Panc1 (cell line): ENCODE measurements around the gene TTLL6. TPM values are rescaled to one million over a fixed set of nuclear protein-coding genes. Genes with fewer than 3 reads are reported as not detected.

ENCODE experiments used
- ATAC-seq: fragments of 200-7000 bp; cut with Tn5 transposase; 2 replicates; pipeline ENCODE4 v1.9.1; 2020; ENCODE audit warnings: mild to moderate bottlenecking, moderate library complexity
- BruUV-seq: library from RNA; stranded (reverse); fragments of 400-500 nt; replicated peaks from 2 replicates; lab custom pipeline; 2021; lab: Mats Ljungman, UMichigan
- CTCF ChIA-PET: fragments of 300-600 bp; sonication (Branson Sonifier 250); formaldehyde crosslinking; loops from one replicate; lab custom pipeline; 2022; ENCODE audit warnings: antibody characterized with exemption; lab: Charles Lee
- POLR2A ChIA-PET: fragments of 300-600 bp; sonication (Branson Sonifier 250); formaldehyde crosslinking; loops from one replicate; lab custom pipeline; 2022; ENCODE audit warnings: antibody characterized with exemption; lab: Charles Lee
- DNase-seq: peaks from one replicate; pipeline ENCODE4 v3.0.0-alpha.2; 2010; ENCODE audit warnings: low read depth, low spot score
- H3K27ac ChIP-seq: 2 replicates; pipeline ENCODE4 v1.5.1; 2011; ENCODE audit warnings: mild to moderate bottlenecking, low read length, inconsistent platforms
- H3K27me3 ChIP-seq: fragments of 200-500 bp; sonication (Bioruptor generic); 2 replicates; pipeline ENCODE4 v1.6.0; 2014; ENCODE audit warnings: low read length, inconsistent platforms; ENCODE audit not compliant: control insufficient read depth, insufficient read depth
- H3K36me3 ChIP-seq: fragments of 200-500 bp; sonication (Bioruptor generic); 2 replicates; pipeline ENCODE4 v1.5.1; 2014; ENCODE audit warnings: inconsistent platforms, mild to moderate bottlenecking, low read length, moderate library complexity; ENCODE audit not compliant: control insufficient read depth, insufficient read depth
- H3K4me1 ChIP-seq: 2 replicates; pipeline ENCODE4 v1.5.1; 2011; ENCODE audit warnings: inconsistent platforms, mild to moderate bottlenecking, low read length, moderate library complexity; ENCODE audit not compliant: control insufficient read depth, insufficient read depth
- H3K4me3 ChIP-seq, 2 experiments: 2 replicates each; pipeline ENCODE4 v1.5.1; 2011 to 2012; ENCODE audit warnings: low read depth in 2 of 2, low read length in 2 of 2, mild to moderate bottlenecking in 2 of 2, inconsistent platforms in 1 of 2, moderate library complexity in 1 of 2
- H3K9me3 ChIP-seq: fragments of 200-500 bp; sonication (Bioruptor generic); 2 replicates; pipeline ENCODE4 v1.5.1; 2014; ENCODE audit warnings: low read depth, mild to moderate bottlenecking, inconsistent platforms, low read length, moderate library complexity; ENCODE audit not compliant: control insufficient read depth, insufficient read depth
- POLR2AphosphoS5 ChIP-seq: IDR thresholded peaks from 2 replicates; pipeline ENCODE4 v1.6.1; 2012; ENCODE audit warnings: mild to moderate bottlenecking, low read depth, low read length, moderate library complexity
- SIN3A ChIP-seq: IDR thresholded peaks from 2 replicates; pipeline ENCODE4 v1.6.1; 2012; ENCODE audit warnings: low read depth, mild to moderate bottlenecking, low read length, moderate library complexity, borderline replicate concordance; ENCODE audit not compliant: insufficient read depth
- TCF7L2 ChIP-seq: IDR thresholded peaks from 2 replicates; pipeline ENCODE4 v1.6.1; 2011; ENCODE audit warnings: mild to moderate bottlenecking, low read depth, low read length, inconsistent platforms
- in situ Hi-C: cut with HindIII; loops from 2 replicates; pipeline ENCODE4 v1.10.0; 2016; ENCODE audit warnings: low sequenced_read_pairs, low pct_unique_long_range_greater_than_20kb
- intact Hi-C: fragments of 100-400 bp; cut with micrococcal nuclease; formaldehyde crosslinking; loops from one replicate; pipeline ENCODE4 v1.10.0; 2022; ENCODE audit not compliant: unreplicated experiment
- total RNA-seq: library from RNA; stranded (reverse); gene quantifications from one replicate; pipeline ENCODE4 v1.2.1, GENCODE V29; 2021; ENCODE audit not compliant: unreplicated experiment
- TF ChIP-seq, protein P1 (sequence below), 2 experiments: IDR thresholded peaks; 2 replicates each; pipeline ENCODE4 v1.6.1; 2011 to 2012; ENCODE audit warnings: low read depth in 2 of 2, control low read depth in 1 of 2, low read length in 1 of 2, mild to moderate bottlenecking in 1 of 2, moderate library complexity in 1 of 2; ENCODE audit not compliant: insufficient read depth in 1 of 2
- TF ChIP-seq, protein P2 (sequence below): fragments of 450-650 bp; IDR thresholded peaks from 2 replicates; pipeline ENCODE4 v1.5.1; 2017; ENCODE audit warnings: mild to moderate bottlenecking

Gene TTLL6
- total RNA-seq, 1 experiment from 2014 or later = 2.5 TPM

DNA sequence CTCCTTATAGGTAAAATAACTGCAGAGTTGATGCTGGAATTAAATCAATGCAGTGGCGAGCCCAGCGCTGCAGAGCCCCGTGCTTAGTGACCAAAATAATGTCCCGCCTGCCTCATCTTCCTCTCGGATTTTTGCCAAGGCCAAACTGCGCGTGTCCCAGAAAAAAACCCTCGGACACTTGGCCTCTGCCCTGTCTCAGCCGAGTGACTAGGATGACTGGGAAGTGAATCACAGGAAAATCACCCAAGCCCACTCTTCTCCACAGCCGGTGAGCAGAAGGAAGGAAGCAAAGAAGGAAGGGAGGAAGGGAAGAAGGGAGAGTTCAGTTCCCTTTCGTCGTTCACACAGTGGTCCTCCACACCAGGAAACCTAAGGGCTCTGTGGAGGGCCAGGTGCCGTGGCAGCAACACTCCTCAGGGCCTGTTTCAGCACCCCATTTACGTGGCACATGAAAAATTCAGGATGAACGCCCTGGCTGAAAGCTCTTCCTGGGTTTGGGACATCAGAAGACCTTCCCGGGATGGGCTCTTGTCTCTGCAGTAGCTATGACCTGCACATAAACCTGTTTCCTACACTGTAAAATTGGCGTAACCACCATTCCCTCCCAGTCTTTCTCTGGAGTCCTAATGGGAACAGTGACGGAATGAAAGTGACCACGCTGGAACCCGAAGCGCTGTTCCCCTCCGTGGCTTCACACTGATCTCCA lies 63.1 kb downstream of the TTLL6 start:
- intact Hi-C loops (no loop called here), in situ Hi-C loops (no loop called here)
- peaks cover 2% of the 10 kb centered on the region; the same call in 1 of the 2 replicates for H3K27me3 ChIP-seq
- H3K36me3 ChIP-seq = no peaks in the 10 kb centered on the region
- no peaks in the 10 kb centered on the region for H3K9me3 ChIP-seq
- TF ChIP-seq, protein P1, sequence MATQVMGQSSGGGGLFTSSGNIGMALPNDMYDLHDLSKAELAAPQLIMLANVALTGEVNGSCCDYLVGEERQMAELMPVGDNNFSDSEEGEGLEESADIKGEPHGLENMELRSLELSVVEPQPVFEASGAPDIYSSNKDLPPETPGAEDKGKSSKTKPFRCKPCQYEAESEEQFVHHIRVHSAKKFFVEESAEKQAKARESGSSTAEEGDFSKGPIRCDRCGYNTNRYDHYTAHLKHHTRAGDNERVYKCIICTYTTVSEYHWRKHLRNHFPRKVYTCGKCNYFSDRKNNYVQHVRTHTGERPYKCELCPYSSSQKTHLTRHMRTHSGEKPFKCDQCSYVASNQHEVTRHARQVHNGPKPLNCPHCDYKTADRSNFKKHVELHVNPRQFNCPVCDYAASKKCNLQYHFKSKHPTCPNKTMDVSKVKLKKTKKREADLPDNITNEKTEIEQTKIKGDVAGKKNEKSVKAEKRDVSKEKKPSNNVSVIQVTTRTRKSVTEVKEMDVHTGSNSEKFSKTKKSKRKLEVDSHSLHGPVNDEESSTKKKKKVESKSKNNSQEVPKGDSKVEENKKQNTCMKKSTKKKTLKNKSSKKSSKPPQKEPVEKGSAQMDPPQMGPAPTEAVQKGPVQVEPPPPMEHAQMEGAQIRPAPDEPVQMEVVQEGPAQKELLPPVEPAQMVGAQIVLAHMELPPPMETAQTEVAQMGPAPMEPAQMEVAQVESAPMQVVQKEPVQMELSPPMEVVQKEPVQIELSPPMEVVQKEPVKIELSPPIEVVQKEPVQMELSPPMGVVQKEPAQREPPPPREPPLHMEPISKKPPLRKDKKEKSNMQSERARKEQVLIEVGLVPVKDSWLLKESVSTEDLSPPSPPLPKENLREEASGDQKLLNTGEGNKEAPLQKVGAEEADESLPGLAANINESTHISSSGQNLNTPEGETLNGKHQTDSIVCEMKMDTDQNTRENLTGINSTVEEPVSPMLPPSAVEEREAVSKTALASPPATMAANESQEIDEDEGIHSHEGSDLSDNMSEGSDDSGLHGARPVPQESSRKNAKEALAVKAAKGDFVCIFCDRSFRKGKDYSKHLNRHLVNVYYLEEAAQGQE (IDR thresholded peaks at IDR 0.05; ENCODE audit: insufficient read depth in 1 of 2, low read depth in 2 of 2, low read length in 1 of 2) = no peak
- TF ChIP-seq SIN3A (no peak), TCF7L2 (no peak), POLR2AphosphoS5 (no peak)
- TF ChIP-seq, protein P2, sequence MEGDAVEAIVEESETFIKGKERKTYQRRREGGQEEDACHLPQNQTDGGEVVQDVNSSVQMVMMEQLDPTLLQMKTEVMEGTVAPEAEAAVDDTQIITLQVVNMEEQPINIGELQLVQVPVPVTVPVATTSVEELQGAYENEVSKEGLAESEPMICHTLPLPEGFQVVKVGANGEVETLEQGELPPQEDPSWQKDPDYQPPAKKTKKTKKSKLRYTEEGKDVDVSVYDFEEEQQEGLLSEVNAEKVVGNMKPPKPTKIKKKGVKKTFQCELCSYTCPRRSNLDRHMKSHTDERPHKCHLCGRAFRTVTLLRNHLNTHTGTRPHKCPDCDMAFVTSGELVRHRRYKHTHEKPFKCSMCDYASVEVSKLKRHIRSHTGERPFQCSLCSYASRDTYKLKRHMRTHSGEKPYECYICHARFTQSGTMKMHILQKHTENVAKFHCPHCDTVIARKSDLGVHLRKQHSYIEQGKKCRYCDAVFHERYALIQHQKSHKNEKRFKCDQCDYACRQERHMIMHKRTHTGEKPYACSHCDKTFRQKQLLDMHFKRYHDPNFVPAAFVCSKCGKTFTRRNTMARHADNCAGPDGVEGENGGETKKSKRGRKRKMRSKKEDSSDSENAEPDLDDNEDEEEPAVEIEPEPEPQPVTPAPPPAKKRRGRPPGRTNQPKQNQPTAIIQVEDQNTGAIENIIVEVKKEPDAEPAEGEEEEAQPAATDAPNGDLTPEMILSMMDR = no peak
- ChIA-PET POLR2A (no interaction called here), CTCF (interaction anchor here (1.2 kb wide), 1 partner anchor 29 kb away, joined by 3 read pairs; no protein-coding TSS in a partner anchor)
- no peak overlapping the region; the same call in 1 of the 2 replicates for H3K27ac ChIP-seq
- no TSS peak for BruUV-seq
- no peak overlapping the region for H3K4me3 ChIP-seq
- H3K4me1 ChIP-seq = peaks cover 21% of the 10 kb centered on the region
- ATAC-seq (peak; percentile 19; the same call in 1 of the 2 replicates), DNase-seq (no peak)

DNA sequence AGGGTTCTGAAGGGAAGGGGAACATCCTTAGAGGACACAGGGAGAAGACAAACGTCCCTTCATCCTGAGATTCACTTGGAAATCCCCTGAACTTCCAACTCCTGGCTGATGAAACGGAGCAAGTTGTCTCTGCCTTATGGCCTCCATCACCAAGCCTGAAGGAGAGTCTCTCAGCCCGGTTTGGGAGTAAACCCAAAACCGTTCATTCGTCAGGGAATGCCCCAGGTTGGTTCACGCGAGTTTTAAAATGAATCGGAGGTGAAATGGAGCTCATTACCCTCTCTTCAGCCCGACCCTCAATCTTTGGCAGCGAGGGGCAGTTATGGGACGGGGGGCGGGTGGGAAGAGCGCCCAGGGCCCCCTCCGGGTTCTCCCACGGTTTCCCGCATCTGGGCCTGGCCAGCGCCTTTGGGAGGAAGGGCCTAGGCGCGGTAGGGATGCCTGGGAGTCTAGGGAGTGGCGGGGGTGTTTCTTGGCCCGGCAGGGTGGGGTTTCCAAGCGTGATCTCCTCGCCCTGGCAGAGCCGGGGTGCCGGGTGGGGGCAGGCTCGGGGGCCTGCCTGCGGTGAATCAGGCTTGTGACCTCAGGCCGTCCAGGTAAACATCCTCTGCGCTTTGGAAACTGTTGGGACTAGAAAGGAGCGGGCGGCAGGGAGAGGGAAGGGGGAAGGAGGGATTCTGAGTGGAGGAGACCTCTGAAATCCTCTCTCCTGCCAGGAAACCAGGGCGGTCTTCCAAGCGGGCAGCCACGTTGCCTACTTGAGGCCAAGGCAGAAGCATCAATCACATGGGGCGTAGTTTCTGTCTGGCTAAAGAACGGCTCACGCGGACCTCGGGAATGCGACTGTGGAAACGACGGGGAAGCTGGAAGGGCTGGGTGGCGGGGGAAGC lies 64.4 kb downstream of the TTLL6 start:
- H3K36me3 ChIP-seq = no peaks in the 10 kb centered on the region
- CTCF ChIA-PET = interaction anchor here (1.2 kb wide), 1 partner anchor 28 kb away, joined by 3 read pairs; no protein-coding TSS in a partner anchor
- in situ Hi-C loops (no loop called here), intact Hi-C loops (no loop called here)
- TF ChIP-seq, protein P1 (IDR thresholded peaks at IDR 0.05; ENCODE audit: insufficient read depth in 1 of 2, low read depth in 2 of 2, low read length in 1 of 2) = no peak
- TF ChIP-seq TCF7L2 (no peak), POLR2AphosphoS5 (no peak), SIN3A (no peak)
- TF ChIP-seq, protein P2 = no peak
- peaks cover 21% of the 10 kb centered on the region for H3K4me1 ChIP-seq
- peaks cover 4% of the 10 kb centered on the region; the same call in 1 of the 2 replicates for H3K27me3 ChIP-seq
- DNase-seq (no peak), ATAC-seq (no peak)
- H3K9me3 ChIP-seq = no peaks in the 10 kb centered on the region
- POLR2A ChIA-PET = interaction anchor here (0.5 kb wide), 2 partner anchors 127 to 883 kb away, joined by 3 to 6 read pairs; no protein-coding TSS in a partner anchor
- H3K4me3 ChIP-seq = no peak overlapping the region
- no peak overlapping the region; the same call in 1 of the 2 replicates for H3K27ac ChIP-seq
- no TSS peak for BruUV-seq
